Sigmoid colon (tissue), 7 donors: ENCODE data around the gene EIF2S2. TPM values are rescaled to one million over a fixed set of nuclear protein-coding genes. Genes with fewer than 3 reads are reported as not detected.
"Not testable (repeated sequence)": the region's sequence is repeated elsewhere in the genome, so short reads cannot be mapped to it uniquely, and the experiment has no call there.

ENCODE experiments used
- DNase-seq: peaks from one replicate; pipeline ENCODE4 v3.0.0-alpha.2; 2019
- H3K27ac ChIP-seq, 4 donors: fragments of 200-600 bp; sonication (generic); one replicate each; pipeline ENCODE4 v1.5.1; 2016 to 2019; ENCODE audit warnings: mild to moderate bottlenecking in 1 of 4
- H3K27me3 ChIP-seq, 3 donors: fragments of 200-600 bp; sonication (generic); one replicate each; pipeline ENCODE4 v1.5.1; 2019; ENCODE audit warnings: mild to moderate bottlenecking in 1 of 3
- H3K36me3 ChIP-seq, 4 donors: fragments of 200-600 bp; sonication (generic); one replicate each; pipeline ENCODE4 v1.5.1; 2016 to 2019
- H3K4me1 ChIP-seq, 4 donors: fragments of 200-600 bp; sonication (generic); one replicate each; pipeline ENCODE4 v1.5.1; 2017 to 2019
- H3K4me3 ChIP-seq, 4 donors: fragments of 200-600 bp; sonication (generic); one replicate each; pipeline ENCODE4 v1.5.1; 2017 to 2019; ENCODE audit warnings: mild to moderate bottlenecking in 2 of 4, moderate library complexity in 1 of 4
- H3K9me3 ChIP-seq, 4 donors: fragments of 200-600 bp in 3 of 4; sonication (generic) in 3 of 4; one replicate each; pipeline versions ENCODE4 v1.5.1 to v1.6.1; 2013 to 2019
- CTCF ChIP-seq, 4 experiments: fragments of 450-650 bp in 3 of 4; fragments of 200-600 bp in 1 of 4; IDR thresholded peaks; one replicate each; pipeline ENCODE4 v1.5.1; 2016 to 2019; ENCODE audit warnings: antibody characterized with exemption in 4 of 4, mild to moderate bottlenecking in 3 of 4, moderate library complexity in 2 of 4
- EP300 ChIP-seq, 4 donors: sonication (generic); formaldehyde crosslinking; IDR thresholded peaks; one replicate each; pipeline ENCODE4 v1.6.1; 2017; ENCODE audit warnings: antibody characterized with exemption in 4 of 4
- POLR2A ChIP-seq, 2 donors: fragments of 450-650 bp; IDR thresholded peaks; one replicate each; pipeline ENCODE4 v1.6.1; 2016; ENCODE audit warnings: antibody characterized with exemption in 2 of 2, mild to moderate bottlenecking in 2 of 2, moderate library complexity in 2 of 2
- POLR2AphosphoS5 ChIP-seq, 4 donors: sonication (generic); formaldehyde crosslinking; IDR thresholded peaks; one replicate each; pipeline ENCODE4 v1.6.1; 2017; ENCODE audit warnings: antibody characterized with exemption in 4 of 4
- WGBS, 2 donors: extraction: QIAGEN DNeasy Blood & Tissue Kit; methylation state at CpG; one replicate each; pipeline ENCODE4 v1.1.7; 2013; 5-methylcytosine and 5-hydroxymethylcytosine counted together
- intact Hi-C: fragments of 100-400 bp; cut with DNase I; formaldehyde crosslinking; loops from one replicate; pipeline ENCODE4 v1.15.1; 2023
- polyA plus RNA-seq, 3 donors: library from polyadenylated mRNA; stranded (reverse); fragments of 200-250 nt; gene quantifications; one replicate each; pipeline ENCODE4 v1.2.3, GENCODE V29; 2013
- total RNA-seq, 4 donors: library from RNA; depleted of rRNA; stranded (reverse); fragments of >200 nt; gene quantifications; one replicate each; pipeline ENCODE4 v1.1.0, GENCODE V29; 2016
- donor health status: healthy with polysubstance abuse.
- donor health status: Bipolar disorder and iron deficiency.
- donor health status: healthy.

The EIF2S2 gene
- total and polyA plus RNA-seq, 7 donors = 44.6 to 69.8 (median 52.8) TPM

- Histone ChIP-seq H3K36me3 (no peaks in the 10 kb centered on the region), H3K4me3 (no peak overlapping the region), H3K9me3 (no peaks in the 10 kb centered on the region), H3K27ac (no peak overlapping the region), H3K4me1 (no peaks in the 10 kb centered on the region), H3K27me3 (no peaks in the 10 kb centered on the region)
- intact Hi-C loops = no loop called here
- 95 to 96% methylated on average over 2 of the region's 2 CpGs for WGBS, 2 donors
- TF ChIP-seq EP300 (IDR thresholded peaks at IDR 0.05) (no peak), CTCF (IDR thresholded peaks at IDR 0.05) (no peak), POLR2AphosphoS5 (IDR thresholded peaks at IDR 0.05) (no peak), POLR2A (IDR thresholded peaks at IDR 0.05) (no peak)
- no peak for DNase-seq
These were observed 33.3 kb upstream of the EIF2S2 start for GRCh38 chr20:34145280-34145819.

GRCh38 chr20:34143951-34144350 is 31.9 kb upstream of the EIF2S2 start:
- no peak for TF ChIP-seq CTCF (IDR thresholded peaks at IDR 0.05)
- TF ChIP-seq POLR2A (IDR thresholded peaks at IDR 0.05) = no peak
- no peak for TF ChIP-seq POLR2AphosphoS5 (IDR thresholded peaks at IDR 0.05)
- no peak for TF ChIP-seq EP300 (IDR thresholded peaks at IDR 0.05)
- no peaks in the 10 kb centered on the region for H3K4me1 ChIP-seq
- no peak overlapping the region for H3K27ac ChIP-seq
- H3K36me3 ChIP-seq = no peaks in the 10 kb centered on the region
- H3K27me3 ChIP-seq = no peaks in the 10 kb centered on the region
- WGBS, 2 donors = 79% methylated on average over 7 of the region's 7 CpGs
- no peaks in the 10 kb centered on the region for H3K9me3 ChIP-seq
- intact Hi-C loops = no loop called here
- no peak overlapping the region for H3K4me3 ChIP-seq
- DNase-seq = no peak

GRCh38 chr20:34142121-34142520 is 30.1 kb upstream of the EIF2S2 start:
- no peak overlapping the region for H3K4me3 ChIP-seq
- no peak for TF ChIP-seq POLR2A (IDR thresholded peaks at IDR 0.05)
- TF ChIP-seq CTCF (IDR thresholded peaks at IDR 0.05) = no peak

GRCh38 chr20:34141293-34141692 is 29.2 kb upstream of the EIF2S2 start:
- DNase-seq = no peak
- intact Hi-C loops = no loop called here
- 23 to 71% methylated on average over 2 of the region's 2 CpGs for WGBS, 2 donors

More at GRCh38 chr20:34142121-34142520, 30.1 kb upstream of the EIF2S2 start:
- Histone ChIP-seq H3K27me3 (no peaks in the 10 kb centered on the region), H3K9me3 (no peaks in the 10 kb centered on the region), H3K36me3 (no peaks in the 10 kb centered on the region), H3K4me1 (no peaks in the 10 kb centered on the region), H3K27ac (no peak overlapping the region)
- 80 to 82% methylated on average over 1 of the region's 1 CpG for WGBS, 2 donors
- no peak for DNase-seq
- intact Hi-C loops = no loop called here

GRCh38 chr20:34135525-34136275 is 23.7 kb upstream of the EIF2S2 start:
- H3K36me3 ChIP-seq, H3K9me3 ChIP-seq, H3K4me1 ChIP-seq, DNase-seq, H3K27ac ChIP-seq, intact Hi-C loops, H3K4me3 ChIP-seq, H3K27me3 ChIP-seq: not testable (repeated sequence)
- WGBS, 2 donors = 82 to 84% methylated on average over 11 of the region's 11 CpGs

More at GRCh38 chr20:34141293-34141692, 29.2 kb upstream of the EIF2S2 start:
- no peaks in the 10 kb centered on the region for H3K36me3 ChIP-seq
- H3K9me3 ChIP-seq = no peaks in the 10 kb centered on the region
- TF ChIP-seq CTCF (IDR thresholded peaks at IDR 0.05) (no peak), EP300 (IDR thresholded peaks at IDR 0.05) (no peak), POLR2A (IDR thresholded peaks at IDR 0.05) (no peak), POLR2AphosphoS5 (IDR thresholded peaks at IDR 0.05) (no peak)
- H3K4me1 ChIP-seq = no peaks in the 10 kb centered on the region
- no peak overlapping the region for H3K27ac ChIP-seq
- no peaks in the 10 kb centered on the region for H3K27me3 ChIP-seq
- H3K4me3 ChIP-seq = no peak overlapping the region

- WGBS, 2 donors = 57 to 74% methylated on average over 4 of the region's 4 CpGs
- intact Hi-C loops, H3K9me3 ChIP-seq, H3K4me3 ChIP-seq, DNase-seq, H3K36me3 ChIP-seq, H3K27ac ChIP-seq, H3K4me1 ChIP-seq, H3K27me3 ChIP-seq: not testable (repeated sequence)
These were observed 21.4 kb upstream of the EIF2S2 start for GRCh38 chr20:34133365-34133860.

- H3K4me3 ChIP-seq, H3K27ac ChIP-seq, H3K27me3 ChIP-seq, H3K9me3 ChIP-seq, H3K36me3 ChIP-seq, H3K4me1 ChIP-seq, DNase-seq, intact Hi-C loops: not testable (repeated sequence)
- 89 to 91% methylated on average over 21 of the region's 21 CpGs for WGBS, 2 donors
These were observed 20.9 kb upstream of the EIF2S2 start for GRCh38 chr20:34132943-34133342.

GRCh38 chr20:34132491-34132890 is 20.4 kb upstream of the EIF2S2 start:
- 93 to 95% methylated on average over 26 of the region's 26 CpGs for WGBS, 2 donors
- H3K27ac ChIP-seq, DNase-seq, intact Hi-C loops, H3K36me3 ChIP-seq, H3K4me3 ChIP-seq, H3K27me3 ChIP-seq, H3K4me1 ChIP-seq, H3K9me3 ChIP-seq: not testable (repeated sequence)
